Adrenal gland (tissue), 19 donors: ENCODE measurements around the gene PLGRKT. TPM values are rescaled to one million over a fixed set of nuclear protein-coding genes. Genes with fewer than 3 reads are reported as not detected.

Experiments used
- DNase-seq, 7 donors: peaks; one replicate each; pipeline ENCODE4 v3.0.0-alpha.2; 2019 to 2020
- H3K27ac ChIP-seq, 5 donors: fragments of 200-600 bp; sonication (generic) in 4 of 5; 1 replicate in 3 of 5; 2 replicates in 2 of 5; pipeline versions ENCODE4 v1.5.1 to v1.8.0; 2016 to 2020; ENCODE audit warnings: mild to moderate bottlenecking in 1 of 5
- H3K27me3 ChIP-seq: fragments of 200-600 bp; 2 replicates; pipeline ENCODE4 v1.8.0; 2021
- H3K36me3 ChIP-seq, 2 donors: fragments of 200-600 bp; replicated peaks in 1 of 2; 1 replicate in 1 of 2; 2 replicates in 1 of 2; pipeline versions ENCODE4 v1.5.1 to v1.8.0; 2018 to 2022
- H3K4me1 ChIP-seq, 2 donors: fragments of 200-600 bp; replicated peaks in 1 of 2; 1 replicate in 1 of 2; 2 replicates in 1 of 2; pipeline versions ENCODE4 v1.5.1 to v1.8.0; 2018 to 2021
- H3K4me3 ChIP-seq, 4 donors: fragments of 200-600 bp; sonication (generic) in 3 of 4; one replicate each; pipeline ENCODE4 v1.5.1; 2016 to 2018
- H3K9me3 ChIP-seq, 3 donors: fragments of 200-600 bp; sonication (generic) in 1 of 3; replicated peaks in 1 of 3; 1 replicate in 2 of 3; 2 replicates in 1 of 3; pipeline versions ENCODE4 v1.5.1 to v1.8.0; 2016 to 2021
- POLR2A ChIP-seq, 2 donors: fragments of 450-650 bp; IDR thresholded peaks; one replicate each; pipeline ENCODE4 v1.6.1; 2017; ENCODE audit warnings: antibody characterized with exemption in 2 of 2, mild to moderate bottlenecking in 2 of 2, moderate library complexity in 1 of 2
- WGBS, 4 donors: extraction: QIAGEN DNeasy Blood & Tissue Kit in 2 of 4; methylation state at CpG; one replicate each; pipeline versions ENCODE4 v1.1.5 to v1.1.7; 2013 to 2017; 5-methylcytosine and 5-hydroxymethylcytosine counted together
- intact Hi-C, 2 donors: fragments of 100-400 bp; cut with DNase I; formaldehyde crosslinking; loops; one replicate each; pipeline versions ENCODE4 v1.14.1 to v1.15.0; 2022 to 2023
- long read RNA-seq, 10 donors: library from polyadenylated mRNA in 3 of 10; unstranded in 2 of 10; stranded (forward) in 1 of 10; transcript quantifications; one replicate each; pipeline ENCODE4 v2.0.0 and lab custom pipeline, GENCODE V29; 2021 to 2026
- polyA plus RNA-seq, 3 donors: library from polyadenylated mRNA; stranded (reverse); fragments of 200-250 nt in 2 of 3; fragments of 350-450 nt in 1 of 3; fragmentation: Illumina TruSeq in 1 of 3; extraction: RNeasy Lipid Tissue Mini Kit (QIAGEN cat#74804) in 1 of 3; gene quantifications; one replicate each; pipeline ENCODE4 v1.2.3, GENCODE V29; 2013 to 2014
- total RNA-seq, 9 donors: library from RNA; depleted of rRNA in 4 of 9; stranded (reverse); fragments of >200 nt in 4 of 9; fragments of 120-200 nt in 1 of 9; fragmentation: NEBNext Ultra II Directional in 1 of 9; extraction: Animal tissue kit (Norgen Biotek cat#: 25700) in 1 of 9; gene quantifications; one replicate each; pipeline versions ENCODE4 v1.1.0 to v1.2.4, GENCODE V29; 2013 to 2023
- TF ChIP-seq, protein P1 (sequence below), 6 experiments: fragments of 450-650 bp in 4 of 6; fragments of 200-600 bp in 2 of 6; sonication (generic) in 1 of 6; IDR thresholded peaks; 1 replicate in 5 of 6; 2 replicates in 1 of 6; pipeline versions ENCODE4 v1.5.1 to v1.8.0; 2016 to 2021; ENCODE audit warnings: antibody characterized with exemption in 6 of 6, mild to moderate bottlenecking in 2 of 6, moderate library complexity in 1 of 6
- donor health status: healthy with polysubstance abuse.
- donor health status: Bipolar disorder and iron deficiency.
- donor health status: DM: yes; HTN: yes; CAD: no.
- donor health status: DM: no; HTN: no; CAD: no.
- donor health status: DM: no; HTN: no; CAD: no.
- donor health status: DM: yes; HTN: yes; CAD: no.

The PLGRKT gene
- total RNA-seq (10 to 100 TPM; 15.8 to 32.0 (median 22.0) TPM), polyA plus RNA-seq (10 to 100 TPM in 1 of 3 donors, 1 to 10 TPM in 2; 7.2 to 25.2 (median 7.2) TPM)
- long read RNA-seq, donor 1, transcript PLGRKT-201 (6 exons, 932 nt) = major isoform, 21 of 21 reads
- long read RNA-seq, donor 1, partial matches to known transcripts = 0 of 21 reads
- long read RNA-seq, donor 1, other reads (novel, unspliced or antisense) = 0 of 21 reads
- long read RNA-seq, donor 2, transcript PLGRKT-201 (6 exons, 932 nt) = major isoform, 13 of 13 reads
- long read RNA-seq, donor 2, partial matches to known transcripts = 0 of 13 reads
- long read RNA-seq, donor 2, other reads (novel, unspliced or antisense) = 0 of 13 reads
- long read RNA-seq, donor 3, transcript PLGRKT-201 (6 exons, 932 nt) = major isoform, 13 of 13 reads
- long read RNA-seq, donor 3, partial matches to known transcripts = 0 of 13 reads
- long read RNA-seq, donor 3, other reads (novel, unspliced or antisense) = 0 of 13 reads
- long read RNA-seq, donor 4, transcript PLGRKT-201 (6 exons, 932 nt) = major isoform, 11 of 18 reads
- long read RNA-seq, donor 4, partial matches to known transcripts = 2 of 18 reads
- long read RNA-seq, donor 4, other reads (novel, unspliced or antisense) = 5 of 18 reads
- long read RNA-seq, donor 5, transcript PLGRKT-201 (6 exons, 932 nt) = major isoform, 18 of 20 reads
- long read RNA-seq, donor 5, partial matches to known transcripts = 0 of 20 reads
- long read RNA-seq, donor 5, other reads (novel, unspliced or antisense) = 2 of 20 reads
- long read RNA-seq, donor 6, transcript PLGRKT-201 (6 exons, 932 nt) = major isoform, 16 of 22 reads
- long read RNA-seq, donor 6, partial matches to known transcripts = 1 of 22 reads
- long read RNA-seq, donor 6, other reads (novel, unspliced or antisense) = 5 of 22 reads
- long read RNA-seq, donor 7, transcript PLGRKT-201 (6 exons, 932 nt) = major isoform, 7 of 7 reads
- long read RNA-seq, donor 7, partial matches to known transcripts = 0 of 7 reads
- long read RNA-seq, donor 7, other reads (novel, unspliced or antisense) = 0 of 7 reads
- long read RNA-seq, donor 8, transcript PLGRKT-201 (6 exons, 932 nt) = major isoform, 14 of 14 reads
- long read RNA-seq, donor 8, partial matches to known transcripts = 0 of 14 reads
- long read RNA-seq, donor 8, other reads (novel, unspliced or antisense) = 0 of 14 reads
- long read RNA-seq, donor 9, transcript PLGRKT-201 (6 exons, 932 nt) = major isoform, 14 of 14 reads
- long read RNA-seq, donor 9, partial matches to known transcripts = 0 of 14 reads
- long read RNA-seq, donor 9, other reads (novel, unspliced or antisense) = 0 of 14 reads
- long read RNA-seq, donor 10, transcript PLGRKT-201 (6 exons, 932 nt) = major isoform, 8 of 8 reads
- long read RNA-seq, donor 10, partial matches to known transcripts = 0 of 8 reads
- long read RNA-seq, donor 10, other reads (novel, unspliced or antisense) = 0 of 8 reads

DNA sequence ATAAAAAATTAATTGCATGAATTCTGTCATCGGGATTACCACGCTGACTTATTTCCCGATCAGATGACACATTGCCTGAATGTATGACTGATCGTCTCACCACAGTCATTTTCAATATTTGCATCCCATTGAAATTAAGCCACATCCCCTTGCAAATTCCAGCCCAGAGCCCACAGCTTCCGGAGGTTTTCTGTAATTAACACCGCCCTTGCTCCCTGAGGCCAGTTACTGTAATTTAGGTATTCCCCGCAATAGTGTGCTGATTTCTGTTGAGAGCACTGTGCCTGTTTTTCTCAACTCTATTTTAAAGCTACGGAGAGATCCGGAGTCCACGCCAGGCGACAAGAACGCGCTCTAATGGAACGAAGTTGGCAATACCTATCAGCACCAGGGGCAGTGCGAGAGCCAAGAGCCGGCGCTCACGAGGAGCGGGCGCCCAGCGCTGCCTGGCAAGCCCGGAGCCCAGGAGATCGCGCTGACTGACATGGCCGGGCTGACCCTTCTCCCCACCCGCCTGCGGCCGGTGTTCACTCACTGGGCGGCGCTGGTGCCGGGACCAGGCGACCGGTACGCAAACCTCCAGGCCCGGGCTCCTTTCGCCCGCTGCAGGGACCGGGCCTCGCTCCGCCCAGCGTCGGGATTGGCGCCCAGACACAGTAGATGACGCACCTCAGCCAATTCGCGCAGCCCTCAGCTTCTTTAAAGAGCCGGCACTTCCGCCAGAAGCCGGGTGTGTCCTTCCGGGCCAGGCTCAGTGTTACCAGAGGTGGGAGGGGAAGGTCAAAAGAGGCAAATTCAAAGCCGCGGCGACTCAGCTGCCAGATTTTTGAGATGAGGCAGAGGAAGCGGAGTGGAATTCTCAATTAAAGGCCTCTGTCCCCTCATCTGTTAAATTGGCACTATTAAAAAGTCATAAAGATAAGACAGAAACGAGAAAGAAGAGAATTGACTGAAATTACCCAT lies at the start of gene PLGRKT:
PLGRKT (minus strand) TSS at position 672 of the 963 bp plus-strand sequence. CDS start 5,948 bp downstream, outside the sequence.
- H3K4me3 ChIP-seq = peak within 1 kb of the TSS; percentile 49 to 98 (median 63)
- DNase-seq = peak; percentile 94 to 98 (median 97)
- H3K36me3 ChIP-seq = peaks cover 0 to 6% of the 10 kb centered on the region in 2 donors
- H3K27ac ChIP-seq = peak within 1 kb of the TSS; percentile 73 to 96 (median 90)
- no peaks in the 10 kb centered on the region for H3K9me3 ChIP-seq
- peaks cover 6 to 15% of the 10 kb centered on the region in 2 donors for H3K4me1 ChIP-seq
- H3K27me3 ChIP-seq = no peaks in the 10 kb centered on the region
- 0 to 1% (median 1%) methylated on average over 44 to 55 of the region's 55 CpGs for WGBS, 4 donors
- TF ChIP-seq POLR2A (IDR thresholded peaks at IDR 0.05) = peak; percentile 77 to 88
- TF ChIP-seq, protein P1, sequence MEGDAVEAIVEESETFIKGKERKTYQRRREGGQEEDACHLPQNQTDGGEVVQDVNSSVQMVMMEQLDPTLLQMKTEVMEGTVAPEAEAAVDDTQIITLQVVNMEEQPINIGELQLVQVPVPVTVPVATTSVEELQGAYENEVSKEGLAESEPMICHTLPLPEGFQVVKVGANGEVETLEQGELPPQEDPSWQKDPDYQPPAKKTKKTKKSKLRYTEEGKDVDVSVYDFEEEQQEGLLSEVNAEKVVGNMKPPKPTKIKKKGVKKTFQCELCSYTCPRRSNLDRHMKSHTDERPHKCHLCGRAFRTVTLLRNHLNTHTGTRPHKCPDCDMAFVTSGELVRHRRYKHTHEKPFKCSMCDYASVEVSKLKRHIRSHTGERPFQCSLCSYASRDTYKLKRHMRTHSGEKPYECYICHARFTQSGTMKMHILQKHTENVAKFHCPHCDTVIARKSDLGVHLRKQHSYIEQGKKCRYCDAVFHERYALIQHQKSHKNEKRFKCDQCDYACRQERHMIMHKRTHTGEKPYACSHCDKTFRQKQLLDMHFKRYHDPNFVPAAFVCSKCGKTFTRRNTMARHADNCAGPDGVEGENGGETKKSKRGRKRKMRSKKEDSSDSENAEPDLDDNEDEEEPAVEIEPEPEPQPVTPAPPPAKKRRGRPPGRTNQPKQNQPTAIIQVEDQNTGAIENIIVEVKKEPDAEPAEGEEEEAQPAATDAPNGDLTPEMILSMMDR (IDR thresholded peaks at IDR 0.05) = peak in 5 of 6 experiments; percentile 17 to 31 (median 27)
- intact Hi-C loops = loop anchor here in 1 of 2 donors (10.0 kb wide), 1 partner anchor 673 kb away; no protein-coding TSS in a partner anchor

GRCh38 chr9:5486988-5487387 lies 49.3 kb upstream of the PLGRKT start:
- Histone ChIP-seq H3K27me3 (no peaks in the 10 kb centered on the region), H3K36me3 (no peaks in the 10 kb centered on the region), H3K4me1 (no peaks in the 10 kb centered on the region), H3K9me3 (no peaks in the 10 kb centered on the region), H3K4me3 (no peak overlapping the region), H3K27ac (no peak overlapping the region)
- intact Hi-C loops = no loop called here
- TF ChIP-seq, protein P1 (IDR thresholded peaks at IDR 0.05) = no peak
- no peak for TF ChIP-seq POLR2A (IDR thresholded peaks at IDR 0.05)
- DNase-seq = no peak
- WGBS, 4 donors = 78 to 96% (median 86%) methylated on average over 5 of the region's 5 CpGs

DNA sequence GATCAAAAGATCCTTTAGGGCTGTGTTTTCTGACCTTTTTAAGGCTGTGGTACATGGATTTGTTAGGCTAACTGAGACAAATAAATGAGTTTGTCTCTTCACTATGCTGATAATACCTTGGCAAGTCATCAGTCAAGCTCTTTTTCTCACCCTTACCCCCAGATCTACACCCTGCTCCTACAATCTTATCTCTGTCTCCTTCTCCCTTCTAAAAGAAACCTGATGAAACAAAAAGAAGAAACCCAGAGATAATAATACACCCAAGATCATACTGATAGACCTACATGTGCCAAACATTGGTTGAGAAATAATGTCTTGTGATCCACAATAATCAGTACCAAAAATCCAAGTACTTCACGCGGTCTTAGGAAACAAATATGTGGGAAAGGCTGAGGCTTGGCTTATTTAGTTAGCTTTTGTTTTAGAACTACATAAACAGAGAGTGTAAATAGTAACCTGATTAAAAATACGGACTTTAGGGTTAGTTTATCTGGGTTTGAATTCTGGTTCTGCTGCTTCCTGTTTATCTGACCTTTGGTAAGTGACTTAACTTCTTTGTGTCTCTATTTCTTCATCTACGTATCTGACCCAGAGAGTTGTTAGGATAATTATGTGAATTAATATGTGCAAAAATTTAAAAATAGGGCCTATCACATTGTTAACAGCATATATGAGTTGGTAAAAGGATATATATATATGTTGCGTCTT lies 47.8 kb upstream of the PLGRKT start:
- intact Hi-C loops = no loop called here

More for the DNA sequence above, 47.8 kb upstream of the PLGRKT start:
- H3K27ac ChIP-seq = no peak overlapping the region
- no peaks in the 10 kb centered on the region for H3K4me1 ChIP-seq
- DNase-seq = no peak
- no peaks in the 10 kb centered on the region for H3K36me3 ChIP-seq
- 80 to 88% (median 85%) methylated on average over 5 of the region's 5 CpGs for WGBS, 4 donors
- TF ChIP-seq, protein P1 (IDR thresholded peaks at IDR 0.05) = no peak
- TF ChIP-seq POLR2A (IDR thresholded peaks at IDR 0.05) = no peak
- no peaks in the 10 kb centered on the region for H3K27me3 ChIP-seq
- no peak overlapping the region for H3K4me3 ChIP-seq
- H3K9me3 ChIP-seq = no peaks in the 10 kb centered on the region
